CD4-positive, alpha-beta T cell treated with Interleukin-1 beta for 1 hour (primary cell): ENCODE measurements around the gene COL24A1.
"Not testable (repeated sequence)": the region's sequence is repeated elsewhere in the genome, so short reads cannot be mapped to it uniquely, and the experiment has no call there.

Source experiments
- DNase-seq, 2 donors: peaks; one replicate each; pipeline ENCODE4 v3.0.0-alpha.2; 2020 to 2022

Gene COL24A1

DNA sequence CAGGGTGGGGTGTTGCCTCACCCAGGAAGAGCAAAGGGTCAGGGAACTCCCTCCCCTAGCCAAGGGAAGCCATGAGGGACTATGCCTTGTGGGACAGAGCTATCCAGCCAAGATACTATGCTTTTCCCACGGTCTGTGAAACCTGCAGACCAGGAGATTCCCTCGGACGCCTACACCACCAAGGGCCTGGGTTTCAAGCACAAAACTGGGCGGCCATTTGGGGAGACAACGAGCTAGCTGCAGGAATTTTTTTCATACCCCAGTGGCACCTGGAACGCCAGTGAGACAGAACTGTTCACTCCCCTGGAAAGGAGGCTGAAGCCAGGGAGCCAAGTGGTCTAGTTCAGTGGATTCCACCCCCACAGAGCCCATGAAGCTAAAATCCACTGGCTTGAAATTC, 84.7 kb downstream of the COL24A1 start:
- DNase-seq, result not testable (repeated sequence)

GRCh38 chr1:86069757-86070145, 86.8 kb downstream of the COL24A1 start:
- no peak for DNase-seq

GRCh38 chr1:86068841-86069756, 87.5 kb downstream of the COL24A1 start:
- no peak for DNase-seq

- DNase-seq, result no peak
Observed at GRCh38 chr1:86068271-86068721, 88.3 kb downstream of the COL24A1 start.

DNA sequence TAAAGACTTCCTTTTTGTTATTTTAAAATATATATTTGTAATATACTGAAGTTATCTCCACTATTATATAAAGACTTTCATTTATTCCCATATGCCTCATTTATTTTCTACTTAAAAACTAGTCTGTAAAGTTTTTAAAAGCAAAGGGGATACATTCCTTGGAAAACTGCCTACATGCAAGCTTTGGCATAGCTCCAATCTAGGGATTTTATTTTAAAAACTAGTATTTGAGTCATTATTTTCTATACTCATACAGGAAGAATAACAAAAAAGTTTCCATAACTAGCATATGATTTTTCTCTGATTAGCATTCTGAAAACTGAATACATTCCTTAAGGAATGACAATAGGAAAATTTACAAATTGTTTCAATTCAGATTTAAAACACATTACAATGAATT, 88.9 kb downstream of the COL24A1 start:
- DNase-seq, result no peak

- DNase-seq, result no peak
Observed at GRCh38 chr1:86064899-86065298, 91.7 kb downstream of the COL24A1 start.

- no peak for DNase-seq
Observed at GRCh38 chr1:86063721-86064120, 92.9 kb downstream of the COL24A1 start.

DNA sequence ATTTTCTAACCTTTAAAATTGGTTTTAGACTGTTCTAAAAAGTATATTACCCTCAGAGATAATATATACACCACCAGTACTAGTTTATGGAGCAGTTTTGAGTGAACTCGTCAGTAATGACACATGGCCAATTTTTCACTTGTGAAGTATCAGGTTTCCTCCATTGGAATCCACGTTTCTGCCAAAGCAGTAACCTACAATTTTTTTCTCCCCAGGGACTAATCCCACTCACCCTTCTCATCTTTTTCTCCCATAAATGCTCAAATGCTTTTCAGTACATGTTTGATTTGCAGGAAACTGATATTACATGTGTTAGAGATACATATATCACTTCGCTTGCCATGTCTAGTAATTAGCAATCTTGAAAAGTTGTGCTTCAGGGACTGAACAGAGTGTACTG, 94.1 kb downstream of the COL24A1 start:
- DNase-seq, result no peak

DNA sequence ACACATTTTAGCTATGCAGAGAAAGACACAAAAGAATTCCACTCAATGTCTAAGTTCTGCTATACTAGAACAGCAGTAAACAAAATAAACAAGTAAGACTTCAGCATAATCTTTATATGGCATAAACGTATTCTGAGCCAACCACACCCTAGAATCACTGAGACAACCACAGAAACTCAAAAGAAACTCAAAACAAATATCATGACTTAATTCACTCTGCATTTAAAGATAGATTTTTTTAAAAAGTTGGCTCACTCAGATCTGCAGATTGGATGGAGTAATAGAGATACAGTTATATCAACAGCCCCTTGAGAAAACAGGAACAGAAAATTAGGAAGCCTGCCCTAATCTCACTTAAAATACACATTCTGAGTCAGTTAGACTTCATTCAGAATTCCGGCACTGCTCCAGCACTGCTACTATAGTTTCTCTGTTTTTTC, 95.0 kb downstream of the COL24A1 start:
- no peak for DNase-seq

DNA sequence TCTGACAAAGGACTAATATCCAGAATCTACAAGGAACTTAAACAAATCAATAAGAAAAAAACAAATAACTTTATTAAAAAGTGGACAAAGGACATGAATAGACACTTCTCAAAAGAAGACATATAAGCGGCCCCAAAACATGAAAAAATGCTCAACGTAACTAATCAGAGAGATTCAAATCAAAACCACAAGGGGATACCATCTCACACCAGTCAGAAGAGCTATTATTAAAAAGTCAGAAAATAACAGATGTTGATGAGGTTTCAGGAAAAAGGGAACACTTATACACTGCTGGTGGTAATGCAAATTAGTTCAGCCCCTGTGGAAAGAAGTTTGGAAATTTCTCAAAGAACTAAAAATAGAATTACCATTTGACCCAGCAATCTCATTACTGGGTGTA, 102.2 kb downstream of the COL24A1 start:
- no peak for DNase-seq

DNA sequence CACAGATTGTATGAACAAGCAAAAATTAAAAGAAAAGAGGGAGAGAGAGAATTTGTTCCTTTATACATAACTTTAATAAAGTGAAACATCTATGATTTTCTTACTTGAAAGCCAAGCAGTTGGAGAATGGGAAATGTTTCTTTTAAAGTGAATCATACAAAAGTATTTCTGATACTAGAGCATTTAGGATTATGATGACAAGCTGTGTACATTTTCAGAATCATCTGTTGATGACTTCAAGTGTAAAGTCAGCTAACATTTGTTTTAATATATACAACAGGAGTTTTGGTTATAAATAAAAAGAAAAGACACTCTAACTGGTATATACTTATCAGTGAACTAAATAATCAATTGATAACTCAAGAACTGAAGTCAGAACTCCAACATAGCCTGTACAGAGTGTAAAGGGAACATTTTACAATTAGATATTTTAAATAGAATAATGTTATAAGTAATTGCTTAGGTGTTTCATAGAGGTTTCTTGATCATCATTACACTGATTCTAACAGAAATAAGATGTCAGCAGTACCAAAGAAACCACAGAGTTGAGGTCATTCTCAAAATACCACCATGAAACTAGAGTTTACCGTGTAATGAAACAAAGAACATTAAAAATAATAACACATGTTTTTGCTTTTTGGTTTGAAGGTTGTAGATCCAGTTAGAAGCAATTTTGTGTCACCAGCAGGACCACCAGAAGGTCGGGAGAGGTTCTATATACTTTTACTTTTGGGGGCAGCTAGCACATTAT, 103.4 kb downstream of the COL24A1 start:
- no peak for DNase-seq

DNA sequence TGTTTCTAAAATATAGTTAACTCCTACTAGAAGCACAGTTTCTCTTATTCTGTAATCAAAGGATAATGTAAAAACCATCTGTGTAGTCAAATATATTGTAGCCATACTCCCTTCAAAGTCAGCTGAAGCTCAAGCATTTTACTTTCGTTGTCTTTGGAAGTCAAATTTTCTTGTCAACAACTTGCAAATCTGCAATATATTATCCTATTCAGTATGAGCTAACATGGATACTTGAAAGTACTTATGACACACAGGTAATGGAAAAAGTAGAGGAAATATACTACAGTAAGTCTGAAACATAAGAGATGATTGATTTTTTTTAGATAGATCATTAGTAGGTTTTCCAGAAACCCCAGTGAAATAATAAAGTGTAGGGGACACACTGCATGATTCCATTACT, 121.5 kb downstream of the COL24A1 start:
- DNase-seq, result no peak

DNA sequence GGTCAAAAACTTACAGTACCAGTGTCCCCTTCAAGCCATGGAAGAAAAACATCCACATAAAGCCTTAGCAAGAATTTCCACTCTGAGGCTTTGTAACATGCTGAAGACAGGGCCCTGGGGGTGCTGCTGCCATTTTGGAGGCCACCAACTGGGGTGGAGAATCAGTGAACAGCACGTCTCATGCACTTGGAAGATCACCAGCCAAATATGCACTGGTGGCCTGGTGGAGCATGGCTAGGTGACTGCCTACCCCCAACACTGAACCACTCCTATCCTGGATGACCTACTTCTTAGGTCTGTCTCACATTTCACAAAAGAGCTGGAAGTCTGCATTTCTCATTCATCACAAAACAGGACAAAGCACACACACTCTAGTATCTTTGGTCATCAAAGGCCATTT, 126.4 kb downstream of the COL24A1 start:
- DNase-seq, result no peak

GRCh38 chr1:86018283-86018923, 138.2 kb downstream of the COL24A1 start:
- DNase-seq, result peak in 1 of 2 donors; percentile 7

- no peak for DNase-seq
Observed at GRCh38 chr1:86016076-86016759, 140.4 kb downstream of the COL24A1 start.

DNA sequence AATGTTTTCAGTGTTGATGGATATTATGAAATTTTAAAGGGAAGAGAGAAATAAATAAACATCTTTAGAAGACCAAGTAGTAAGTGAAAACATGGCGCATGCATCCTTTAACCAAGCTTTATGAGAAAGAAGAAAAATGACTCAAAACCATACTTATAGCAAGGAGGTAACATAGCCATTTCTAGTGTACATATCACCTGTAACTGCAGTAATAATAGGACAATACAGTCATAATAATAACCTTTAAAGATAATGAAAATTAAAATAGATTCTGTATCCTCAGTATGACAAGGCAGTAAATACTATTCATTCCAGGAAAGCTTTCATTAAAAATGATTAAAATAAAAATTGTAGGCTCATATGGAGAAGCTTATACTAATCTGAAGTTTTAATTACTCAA, 141.2 kb downstream of the COL24A1 start:
- DNase-seq, result no peak

GRCh38 chr1:86000601-86001000, 156.0 kb downstream of the COL24A1 start:
- DNase-seq, result no peak

DNA sequence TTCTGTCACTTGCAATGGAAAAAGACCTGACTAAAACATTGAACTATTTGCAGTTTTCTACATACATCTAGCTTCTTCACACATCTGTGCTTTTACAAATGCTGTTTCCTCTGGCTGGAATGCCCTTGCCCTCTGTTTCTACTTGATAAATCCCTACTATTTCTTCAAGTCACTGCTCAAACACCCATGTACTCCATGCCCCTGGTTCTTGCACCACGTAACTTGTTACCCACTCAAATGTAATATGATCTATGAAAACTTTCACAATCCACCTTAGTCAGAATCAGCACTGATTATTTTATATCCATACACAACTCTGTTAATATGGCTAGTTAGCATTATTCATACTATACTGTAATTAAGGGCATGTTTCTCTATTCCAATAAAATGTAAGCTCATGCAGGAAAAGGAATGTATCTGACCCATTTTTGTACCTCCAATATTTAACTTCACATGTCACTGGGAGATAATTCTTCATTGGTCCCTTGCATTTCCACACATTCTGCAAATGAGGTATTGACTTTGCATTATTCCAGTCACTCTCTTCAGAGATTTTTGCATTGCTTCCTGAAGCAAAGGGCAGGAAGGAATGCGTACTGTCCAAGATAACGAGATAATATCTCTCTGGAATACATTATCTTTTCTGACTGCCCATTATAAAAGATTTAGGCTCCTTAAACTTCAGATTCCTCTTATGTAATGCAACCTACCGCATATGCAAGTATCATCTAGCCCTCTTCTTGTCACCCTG, 158.3 kb downstream of the COL24A1 start:
- DNase-seq, result no peak

- no peak for DNase-seq
Observed at GRCh38 chr1:85992791-85993190, 163.8 kb downstream of the COL24A1 start.

GRCh38 chr1:85991261-85991660, 165.3 kb downstream of the COL24A1 start:
- DNase-seq, result no peak

GRCh38 chr1:85984636-85985035, 171.9 kb downstream of the COL24A1 start:
- DNase-seq, result no peak

DNA sequence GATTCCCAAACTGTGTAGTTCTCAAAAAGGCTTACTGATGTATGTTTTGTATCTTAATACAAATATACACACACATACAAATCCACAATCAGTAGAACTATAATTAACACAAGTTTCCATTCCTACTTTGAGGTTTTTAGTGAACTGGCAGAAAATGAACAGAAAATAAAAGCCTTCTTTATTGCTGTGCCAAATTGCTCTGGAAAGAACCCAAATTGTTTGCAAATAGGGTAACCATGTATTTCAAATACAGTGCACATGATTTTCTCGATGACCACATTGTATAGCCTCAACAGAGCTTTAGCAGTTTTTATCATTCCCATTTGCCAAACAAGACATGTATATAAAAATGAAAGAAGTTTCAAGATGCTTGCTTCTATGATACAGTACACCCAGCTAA, 173.3 kb downstream of the COL24A1 start:
- no peak for DNase-seq
